Measurements from ENCODE around the gene HSD11B2. TPM values are rescaled to one million over a fixed set of nuclear protein-coding genes. Genes with fewer than 3 reads are reported as not detected.
A peak's percentile ranks its signal among the peaks of the same experiment; 100 is the strongest.

Gene HSD11B2
- total and polyA plus RNA-seq, 10 of the 15 experiments (the other 5 are each of a cell fraction or from before 2014, with no cell fraction given) = 0.09 to 0.34 (median 0.21) TPM; not detected in 2

GRCh38 chr16:67477960-67478554 is 47.1 kb downstream of the HSD11B2 start (continued):
- TF ChIP-seq E2F4 (IDR thresholded peaks at IDR 0.05; ENCODE audit: low read depth, low read length) (no peak), SIX5 (IDR thresholded peaks at IDR 0.05; ENCODE audit: low read depth, low read length, severe bottlenecking) (no peak), POLR2AphosphoS2 (IDR thresholded peaks at IDR 0.05; ENCODE audit: low read depth, low read length) (no peak), TBL1XR1 (IDR thresholded peaks at IDR 0.05; ENCODE audit: low read depth, low read length) (no peak), RAD21 (IDR thresholded peaks at IDR 0.05; ENCODE audit: insufficient read depth, low read depth, low read length) (no peak), ZNF217 (IDR thresholded peaks at IDR 0.05) (no peak), EGR1 (IDR thresholded peaks at IDR 0.05; ENCODE audit: borderline replicate concordance in 1 of 2, low read depth in 2 of 2, low read length in 2 of 2) (no peak)

- Histone ChIP-seq H3K4me1 (ENCODE audit: control insufficient read depth, insufficient read depth, low read length) (peaks cover 19% of the 10 kb centered on the region), H3K9me3 (replicated peaks; ENCODE audit: control insufficient read depth, insufficient read depth, low read length) (no peaks in the 10 kb centered on the region), H4K20me1 (ENCODE audit: control insufficient read depth, insufficient read depth) (no peaks in the 10 kb centered on the region), H3K36me3 (ENCODE audit: control insufficient read depth in 2 of 2, insufficient read depth in 2 of 2, low read length in 1 of 2) (no peaks in the 10 kb centered on the region), H2AFZ (ENCODE audit: control insufficient read depth, low read depth, low read length) (peak within 1 kb of the TSS; percentile 73), H3K27ac (ENCODE audit: control insufficient read depth, insufficient read depth) (peak within 1 kb of the TSS; percentile 86), H3K9ac (ENCODE audit: control insufficient read depth, insufficient read depth, low read length) (peak within 1 kb of the TSS; percentile 89), H3K79me2 (ENCODE audit: control insufficient read depth, insufficient read depth, low read length) (peaks cover 55% of the 10 kb centered on the region), H3K4me3 (peak within 1 kb of the TSS; percentile 87), H3K4me2 (ENCODE audit: control insufficient read depth, insufficient read depth) (peak within 1 kb of the TSS; percentile 95), H3K27me3 (replicated peaks in 1 of 2; ENCODE audit: control insufficient read depth in 2 of 2, insufficient read depth in 2 of 2, low read length in 1 of 2) (no peaks in the 10 kb centered on the region)
- ChIA-PET CTCF (interaction anchor here (0.6 to 8.2 kb wide), 29 partner anchors 10 to 380 kb away, joined by 3 to 252 read pairs (median 5); partner anchors contain the start of genes ACD, CARMIL2 and TMEM208), SMC1A (ENCODE audit: uncharacterized antibody, unreplicated experiment) (interaction anchor here (0.6 to 7.0 kb wide), 17 partner anchors 9 to 236 kb away, joined by 3 to 88 read pairs (median 3); no protein-coding TSS in a partner anchor), POLR2A (interaction anchor here (0.6 to 1.9 kb wide), 15 partner anchors 8 to 455 kb away, joined by 3 to 11 read pairs (median 3); partner anchors contain the start of genes ACD and CTCF), RAD21 (ENCODE audit: unreplicated experiment) (interaction anchor here (0.6 to 4.6 kb wide), 25 partner anchors 11 to 530 kb away, joined by 3 to 79 read pairs (median 4); partner anchors contain the start of genes ACD, C16orf86, CARMIL2 and ENKD1)
- DNase-seq (ENCODE audit: low read depth, low spot score) = peak; percentile 94
- intact Hi-C loops (cut with micrococcal nuclease; ENCODE audit: unreplicated experiment) (loop anchor here (1.0 kb wide), 1 partner anchor 33 kb away; no protein-coding TSS in a partner anchor), in situ Hi-C loops (cut with MboI) (loop anchor here (5.0 kb wide), 1 partner anchor 36 kb away; no protein-coding TSS in a partner anchor)
- no TSS peak for BruUV-seq (replicated peaks)
- FAIRE-seq = peak; percentile 89
- WGBS (ENCODE audit: insufficient coverage, insufficient replicate concordance, low lambda C conversion rate, missing lambda C conversion rate) = under 1% methylated on average over 57 of the region's 57 CpGs
- ATAC-seq = peak; percentile 92
- peak; percentile 91 for TF ChIP-seq RELB (IDR thresholded peaks at IDR 0.05; ENCODE audit: low read depth)
- no peak for TF ChIP-seq PAX8 (IDR thresholded peaks at IDR 0.05)
- TF ChIP-seq REST (IDR thresholded peaks at IDR 0.05; ENCODE audit: low read depth, low read length) = no peak
- peak; percentile 99 for TF ChIP-seq SIN3A (IDR thresholded peaks at IDR 0.05; ENCODE audit: low read depth, low read length)
- no peak for TF ChIP-seq MYC (IDR thresholded peaks at IDR 0.05; ENCODE audit: insufficient read depth, insufficient read length, insufficient replicate concordance, low read length, severe bottlenecking)
- peak; percentile 74 for TF ChIP-seq NRF1 (conservative IDR thresholded peaks at IDR 0.05; ENCODE audit: low read depth, low read length)
- no peak for TF ChIP-seq ZNF384 (IDR thresholded peaks at IDR 0.05; ENCODE audit: borderline replicate concordance, low read depth, low read length)
These were observed 50.1 kb downstream of the HSD11B2 start, which contains the start of gene ATP6V0D1 for GRCh38 chr16:67480833-67481560. ATP6V0D1 (minus strand) TSS chr16:67481157; CDS start chr16:67481086, 71 bp downstream.
